GM19025 (cell line): ENCODE results near the gene TRH.
"Not testable (repeated sequence)": the region's sequence is repeated elsewhere in the genome, so short reads cannot be mapped to it uniquely, and the experiment has no call there.

ENCODE experiments used
- ATAC-seq: cut with Tn5 transposase; IDR thresholded peaks from one replicate; pipeline ENCODE4 v1.9.1; 2021; ENCODE audit warnings: mild to moderate bottlenecking, low read depth, moderate library complexity; ENCODE audit not compliant: unreplicated experiment

The TRH gene

GRCh38 chr3:130002666-130003598 is 28.4 kb downstream of the TRH start:
- not testable (repeated sequence) for ATAC-seq

- ATAC-seq: no peak
Measured at GRCh38 chr3:130010556-130010955, 36.0 kb downstream of the TRH start.

GRCh38 chr3:130012108-130012507 is 37.6 kb downstream of the TRH start:
- ATAC-seq: not testable (repeated sequence)

DNA sequence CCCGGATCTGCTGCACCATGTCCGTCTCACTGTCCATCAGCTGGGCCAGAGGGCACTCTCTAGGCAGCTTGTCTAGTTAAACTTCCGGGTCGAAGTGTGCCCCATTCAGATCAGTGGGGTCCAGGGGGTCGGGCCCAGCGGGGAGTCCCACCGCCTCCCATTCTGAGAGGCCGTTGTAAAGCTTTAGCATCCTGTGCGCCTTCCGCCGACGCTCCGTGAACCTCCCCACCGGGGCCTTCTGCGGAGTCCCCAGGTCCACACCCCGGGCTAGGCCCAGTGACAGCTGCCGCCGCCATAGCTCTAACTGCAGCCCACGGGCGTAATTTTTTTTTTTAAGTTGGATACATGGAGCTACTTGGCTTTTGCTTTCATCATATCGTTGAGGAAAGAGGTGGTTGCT is 38.7 kb downstream of the TRH start:
- ATAC-seq: not testable (repeated sequence)

DNA sequence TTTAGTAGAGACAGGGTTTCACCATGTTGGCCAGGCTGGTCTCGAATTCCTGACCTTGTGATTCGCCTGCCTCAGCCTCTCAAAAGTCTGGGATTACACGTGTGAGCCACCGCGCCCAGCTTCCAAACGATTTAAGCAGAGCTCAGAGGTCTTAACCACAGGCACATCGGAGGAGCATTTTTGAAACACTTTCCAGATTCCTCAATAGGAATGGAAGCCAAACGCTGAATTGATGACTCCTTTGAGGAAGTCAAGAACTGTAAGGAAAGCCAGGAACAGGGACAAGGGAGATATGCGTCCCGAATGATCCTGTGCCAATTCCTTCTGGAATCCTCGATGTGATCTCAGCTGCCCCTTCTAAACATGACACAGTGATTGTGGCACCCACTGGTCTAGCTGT is 40.0 kb downstream of the TRH start:
- ATAC-seq: no peak

DNA sequence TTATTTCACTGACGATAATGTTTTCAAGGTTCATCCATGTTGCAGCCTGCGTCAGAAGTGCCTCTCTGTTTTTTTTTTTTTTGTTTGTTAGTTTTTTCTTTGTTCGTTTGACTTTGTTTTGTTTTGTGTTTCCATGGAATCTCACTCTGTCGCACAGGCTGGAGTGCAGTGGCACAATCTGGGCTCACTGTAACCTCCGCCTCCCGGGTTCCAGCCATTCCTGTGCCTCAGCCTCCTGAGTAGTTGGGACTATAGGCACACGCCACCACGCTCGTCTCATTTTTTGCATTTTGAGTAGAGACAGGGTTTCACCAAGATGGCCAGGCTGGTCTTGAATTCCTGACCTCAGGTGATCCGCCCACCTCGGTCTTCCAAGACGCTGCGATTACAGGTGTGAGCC is 43.1 kb downstream of the TRH start:
- not testable (repeated sequence) for ATAC-seq

DNA sequence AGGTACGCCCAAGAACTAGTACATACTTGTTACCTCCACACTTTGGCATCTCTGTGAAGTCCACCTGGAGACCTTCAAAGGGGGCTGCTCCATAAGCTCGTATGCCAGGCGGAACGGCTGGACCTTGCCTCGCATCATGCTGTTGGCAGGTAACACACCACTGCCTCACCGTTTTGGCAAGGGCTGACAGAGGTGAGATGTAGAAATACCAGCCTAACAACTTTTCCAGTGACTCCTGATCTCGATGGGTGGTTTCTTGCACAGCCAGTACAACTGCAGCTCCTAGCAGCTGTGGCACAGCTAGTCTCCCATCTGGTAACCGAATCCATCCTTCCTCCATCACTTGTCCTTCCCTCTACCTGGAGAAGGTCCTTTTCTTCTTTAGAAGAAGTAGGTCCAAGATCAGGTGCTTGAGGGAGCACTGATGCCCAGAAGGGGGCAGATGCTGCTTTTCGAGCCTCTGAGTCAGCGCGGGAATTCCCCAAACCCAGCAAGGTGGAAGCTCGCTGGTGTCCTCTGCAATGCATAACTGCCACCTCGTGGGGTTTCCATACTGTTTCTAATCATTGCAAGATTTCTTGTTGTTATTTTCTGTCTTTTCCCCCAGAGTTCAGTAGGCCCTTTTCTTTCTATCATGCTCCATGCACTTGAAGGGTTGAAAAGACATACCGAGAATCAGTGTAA is 51.8 kb downstream of the TRH start:
- not testable (repeated sequence) for ATAC-seq

DNA sequence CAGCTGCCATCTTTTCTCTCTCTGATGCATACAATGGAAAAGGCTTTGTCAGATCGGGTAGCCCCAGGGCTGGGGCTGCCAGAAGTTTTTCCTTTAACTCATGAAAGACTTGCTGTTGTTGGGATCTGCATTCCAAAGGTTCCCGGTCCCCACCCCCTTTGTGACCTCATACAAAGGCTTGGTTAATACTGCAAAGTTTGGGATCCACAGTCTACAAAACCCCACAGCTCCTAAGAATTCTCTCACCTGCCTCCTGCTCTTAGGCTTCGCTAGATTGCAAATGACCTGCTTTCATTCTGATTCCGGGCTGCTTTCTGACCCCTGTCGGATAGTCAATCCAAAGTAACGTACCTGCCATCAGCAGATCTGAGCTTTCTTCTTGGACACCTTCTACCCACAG is 52.9 kb downstream of the TRH start:
- not testable (repeated sequence) for ATAC-seq
